Neuronal stem cell (in vitro differentiated cells): ENCODE measurements around the gene PTMA.
A peak's percentile ranks its signal among the peaks of the same experiment; 100 is the strongest.
"Not testable (repeated sequence)": the region's sequence is repeated elsewhere in the genome, so short reads cannot be mapped to it uniquely, and the experiment has no call there.

ENCODE experiments used
- DNase-seq: peaks from one replicate; pipeline ENCODE4 v3.0.0-alpha.2; 2013; ENCODE audit warnings: low spot score
- H2AFZ ChIP-seq: one replicate; pipeline ENCODE4 v1.6.1; 2013; ENCODE audit warnings: mild to moderate bottlenecking, low read length, inconsistent platforms
- H2AK5ac ChIP-seq: 2 replicates; pipeline ENCODE4 v1.6.1; 2013; ENCODE audit warnings: low read depth, mild to moderate bottlenecking, inconsistent platforms, low read length, moderate library complexity, mixed read lengths
- H2BK120ac ChIP-seq: 2 replicates; pipeline ENCODE4 v1.6.1; 2013; ENCODE audit warnings: low read depth, mild to moderate bottlenecking, inconsistent platforms, low read length, moderate library complexity, mixed read lengths
- H2BK12ac ChIP-seq: one replicate; pipeline ENCODE4 v1.6.1; 2013; ENCODE audit warnings: low read length, inconsistent platforms
- H2BK15ac ChIP-seq: 2 replicates; pipeline ENCODE4 v1.6.1; 2013; ENCODE audit warnings: mild to moderate bottlenecking, low read length, inconsistent platforms, mixed read lengths
- H2BK5ac ChIP-seq: one replicate; pipeline ENCODE4 v1.6.1; 2013; ENCODE audit warnings: inconsistent platforms, mild to moderate bottlenecking, low read length, moderate library complexity
- H3K14ac ChIP-seq: one replicate; pipeline ENCODE4 v1.6.1; 2013; ENCODE audit warnings: low read length, inconsistent platforms
- H3K18ac ChIP-seq: 2 replicates; pipeline ENCODE4 v1.6.1; 2013; ENCODE audit warnings: low read length, inconsistent platforms
- H3K23ac ChIP-seq: 2 replicates; pipeline ENCODE4 v1.6.1; 2013; ENCODE audit warnings: low read depth, mild to moderate bottlenecking, mixed read lengths, low read length, inconsistent platforms; ENCODE audit not compliant: poor library complexity
- H3K27ac ChIP-seq: replicated peaks from 3 replicates; pipeline ENCODE4 v1.5.1; 2013; ENCODE audit warnings: low read length, inconsistent platforms
- H3K27me3 ChIP-seq, 3 experiments: 2 replicates each; pipeline ENCODE4 v1.6.1; 2013; ENCODE audit warnings: low read length in 3 of 3, mild to moderate bottlenecking in 2 of 3, inconsistent platforms in 1 of 3, low read depth in 1 of 3, mixed read lengths in 1 of 3, moderate library complexity in 1 of 3; ENCODE audit not compliant: control insufficient read depth in 3 of 3, insufficient read depth in 3 of 3
- H3K36me3 ChIP-seq, 2 donors: replicated peaks in 1 of 2; 2 replicates each; pipeline ENCODE4 v1.6.1; 2013; ENCODE audit warnings: low read length in 2 of 2; ENCODE audit not compliant: control insufficient read depth in 2 of 2, insufficient read depth in 2 of 2
- H3K4ac ChIP-seq: 2 replicates; pipeline ENCODE4 v1.6.1; 2013; ENCODE audit warnings: inconsistent platforms, mild to moderate bottlenecking, low read length, moderate library complexity
- H3K4me1 ChIP-seq, 2 donors: 1 replicate in 1 of 2; 2 replicates in 1 of 2; pipeline ENCODE4 v1.6.1; 2013; ENCODE audit warnings: low read length in 2 of 2, low read depth in 1 of 2; ENCODE audit not compliant: control insufficient read depth in 2 of 2, insufficient read depth in 1 of 2
- H3K4me2 ChIP-seq: one replicate; pipeline ENCODE4 v1.6.1; 2013; ENCODE audit warnings: mild to moderate bottlenecking, low read length, inconsistent platforms; ENCODE audit not compliant: insufficient read depth, poor library complexity, severe bottlenecking
- H3K4me3 ChIP-seq, 2 donors: 2 replicates each; pipeline ENCODE4 v1.5.1; 2013; ENCODE audit warnings: low read length in 2 of 2, mild to moderate bottlenecking in 2 of 2, inconsistent platforms in 1 of 2, moderate library complexity in 1 of 2
- H3K79me1 ChIP-seq: one replicate; pipeline ENCODE4 v1.6.1; 2013; ENCODE audit warnings: low read depth, mild to moderate bottlenecking, inconsistent platforms, low read length, moderate library complexity
- H3K9ac ChIP-seq: one replicate; pipeline ENCODE4 v1.6.1; 2013; ENCODE audit warnings: mild to moderate bottlenecking, low read depth, low read length, inconsistent platforms; ENCODE audit not compliant: poor library complexity
- H3K9me3 ChIP-seq, 2 donors: replicated peaks in 1 of 2; 2 replicates each; pipeline versions ENCODE3 to v1.6.1; 2013; ENCODE audit warnings: low read length in 2 of 2, mild to moderate bottlenecking in 2 of 2, inconsistent platforms in 1 of 2, low read depth in 1 of 2, mixed read lengths in 1 of 2, moderate library complexity in 1 of 2; ENCODE audit not compliant: control insufficient read depth in 2 of 2, insufficient read depth in 1 of 2
- H4K8ac ChIP-seq: one replicate; pipeline ENCODE4 v1.6.1; 2013; ENCODE audit warnings: low read depth, mild to moderate bottlenecking, inconsistent platforms, low read length, moderate library complexity
- H4K91ac ChIP-seq: one replicate; pipeline ENCODE4 v1.6.1; 2013; ENCODE audit warnings: low read length, low read depth, mild to moderate bottlenecking, inconsistent platforms; ENCODE audit not compliant: poor library complexity
- WGBS, 2 donors: extraction: QIAGEN DNeasy Blood & Tissue Kit; methylation state at CpG; one replicate each; pipeline ENCODE4 v1.1.7; 2013; ENCODE audit warnings: missing lambda C conversion rate in 2 of 2, mixed read lengths in 1 of 2; ENCODE audit not compliant: insufficient read length in 2 of 2, insufficient replicate concordance in 1 of 2; ENCODE audit errors: extremely low coverage in 2 of 2; 5-methylcytosine and 5-hydroxymethylcytosine counted together

The PTMA gene

GRCh38 chr2:231711677-231712450 lies 3.5 kb downstream of the PTMA start:
- Histone ChIP-seq H2BK12ac (no peak overlapping the region), H3K14ac (no peak overlapping the region), H3K4me3 (peak overlapping the region; percentile 1 to 82), H4K8ac (no peak overlapping the region), H2BK120ac (no peak overlapping the region), H2AFZ (no peak overlapping the region), H4K91ac (no peak overlapping the region), H3K36me3 (peaks cover 26 to 42% of the 10 kb centered on the region in 2 donors), H3K18ac (no peak overlapping the region), H3K23ac (no peak overlapping the region), H3K4ac (no peak overlapping the region), H3K9me3 (no peaks in the 10 kb centered on the region), H3K27me3 (no peaks in the 10 kb centered on the region), H3K79me1 (no peaks in the 10 kb centered on the region), H2BK5ac (no peak overlapping the region), H3K4me1 (peaks cover 19 to 26% of the 10 kb centered on the region in 2 donors), H3K9ac (peak overlapping the region; percentile 51), H2AK5ac (no peak overlapping the region), H2BK15ac (no peak overlapping the region), H3K4me2 (peak overlapping the region; percentile 89), H3K27ac (peak overlapping the region; percentile 47)
- no peak for DNase-seq
- 100% methylated on average over 1 of the region's 9 CpGs; no CpG with 5 or more reads in 1 of the 2 donors for WGBS, 2 donors

- not testable (repeated sequence) for H2BK120ac ChIP-seq, H2AFZ ChIP-seq, H3K9me3 ChIP-seq, H2BK12ac ChIP-seq, H2BK15ac ChIP-seq, DNase-seq, H3K27me3 ChIP-seq, H4K91ac ChIP-seq, H3K9ac ChIP-seq, H4K8ac ChIP-seq, H2BK5ac ChIP-seq, H3K79me1 ChIP-seq, H3K4me2 ChIP-seq, H3K14ac ChIP-seq, H2AK5ac ChIP-seq, H3K23ac ChIP-seq, H3K18ac ChIP-seq, H3K4ac ChIP-seq
- no CpG with 5 or more reads among the region's 18 CpGs for WGBS, 2 donors
- H3K36me3 ChIP-seq: peaks cover 26 to 42% of the 10 kb centered on the region in 2 donors
- peak overlapping the region in 1 of 2 donors; percentile 82 for H3K4me3 ChIP-seq
- peaks cover 19 to 25% of the 10 kb centered on the region in 2 donors for H3K4me1 ChIP-seq
- peak overlapping the region; percentile 47 for H3K27ac ChIP-seq
Measured at GRCh38 chr2:231712451-231713021, 4.2 kb downstream of the PTMA start.

DNA sequence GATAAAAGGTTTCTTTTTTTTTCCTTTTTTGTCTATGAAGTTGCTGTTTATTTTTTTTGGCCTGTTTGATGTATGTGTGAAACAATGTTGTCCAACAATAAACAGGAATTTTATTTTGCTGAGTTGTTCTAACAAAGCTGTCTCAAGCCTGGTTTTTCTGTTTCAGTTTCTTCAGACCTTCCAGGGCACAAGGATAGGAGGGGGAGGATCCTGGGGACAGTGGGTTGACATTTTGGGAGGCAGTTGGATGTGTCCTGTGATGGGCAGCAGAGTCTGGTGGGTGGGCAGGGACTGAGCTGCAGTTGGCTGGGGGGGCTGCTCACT lies 5.0 kb downstream of the PTMA start:
- H2AFZ ChIP-seq, H2BK12ac ChIP-seq, H2BK120ac ChIP-seq, H3K4ac ChIP-seq, H2AK5ac ChIP-seq, H3K14ac ChIP-seq, H3K79me1 ChIP-seq, DNase-seq, H4K8ac ChIP-seq, H3K9me3 ChIP-seq, H4K91ac ChIP-seq, H2BK5ac ChIP-seq, H2BK15ac ChIP-seq, H3K27me3 ChIP-seq, H3K18ac ChIP-seq, H3K4me2 ChIP-seq: not testable (repeated sequence)
- Histone ChIP-seq H3K36me3 (peaks cover 26 to 42% of the 10 kb centered on the region in 2 donors), H3K4me3 (peak overlapping the region in 1 of 2 donors; percentile 42), H3K4me1 (peaks cover 19 to 29% of the 10 kb centered on the region in 2 donors), H3K23ac (peak overlapping the region; percentile 96), H3K9ac (peak overlapping the region; percentile 66), H3K27ac (peak overlapping the region; percentile 68)

- Histone ChIP-seq H3K9me3 (no peaks in the 10 kb centered on the region), H2BK15ac (no peak overlapping the region), H3K4me1 (peaks cover 19 to 29% of the 10 kb centered on the region in 2 donors), H2BK12ac (no peak overlapping the region), H3K9ac (peak overlapping the region; percentile 66), H2AK5ac (no peak overlapping the region), H4K91ac (no peak overlapping the region), H3K36me3 (peaks cover 26 to 42% of the 10 kb centered on the region in 2 donors), H3K4me3 (peak overlapping the region in 1 of 2 donors; percentile 42), H3K4ac (no peak overlapping the region), H3K79me1 (no peaks in the 10 kb centered on the region), H3K23ac (peak overlapping the region; percentile 96), H2AFZ (no peak overlapping the region), H3K18ac (no peak overlapping the region), H3K27me3 (no peaks in the 10 kb centered on the region), H2BK5ac (no peak overlapping the region), H3K4me2 (no peak overlapping the region), H4K8ac (no peak overlapping the region), H3K14ac (no peak overlapping the region), H2BK120ac (no peak overlapping the region), H3K27ac (peak overlapping the region; percentile 75)
- no CpG with 5 or more reads among the region's 15 CpGs for WGBS, 2 donors
- peak; percentile 82 for DNase-seq
Measured at GRCh38 chr2:231713730-231714638, 5.7 kb downstream of the PTMA start.
